IPS-15b (cell line): Measurements from ENCODE around the gene ZKSCAN3.
"Not testable (repeated sequence)": the region's sequence is repeated elsewhere in the genome, so short reads cannot be mapped to it uniquely, and the experiment has no call there.

Experiments
- H3K27me3 ChIP-seq: one replicate; pipeline ENCODE4 v1.6.1; 2013; ENCODE audit warnings: low read length; ENCODE audit not compliant: control insufficient read depth, insufficient read depth
- H3K36me3 ChIP-seq: one replicate; pipeline ENCODE4 v1.6.1; 2013; ENCODE audit warnings: low read length; ENCODE audit not compliant: control insufficient read depth, insufficient read depth
- H3K4me1 ChIP-seq: one replicate; pipeline ENCODE4 v1.6.1; 2013; ENCODE audit warnings: mild to moderate bottlenecking, low read length; ENCODE audit not compliant: control insufficient read depth, insufficient read depth
- H3K4me3 ChIP-seq: one replicate; pipeline ENCODE4 v1.5.1; 2013; ENCODE audit warnings: low read depth, low read length
- H3K9ac ChIP-seq: one replicate; pipeline ENCODE4 v1.6.1; 2013; ENCODE audit warnings: low read depth, mild to moderate bottlenecking, low read length
- H3K9me3 ChIP-seq: one replicate; pipeline ENCODE4 v1.6.1; 2013; ENCODE audit warnings: mild to moderate bottlenecking, low read length; ENCODE audit not compliant: control insufficient read depth, insufficient read depth

ZKSCAN3 gene

DNA sequence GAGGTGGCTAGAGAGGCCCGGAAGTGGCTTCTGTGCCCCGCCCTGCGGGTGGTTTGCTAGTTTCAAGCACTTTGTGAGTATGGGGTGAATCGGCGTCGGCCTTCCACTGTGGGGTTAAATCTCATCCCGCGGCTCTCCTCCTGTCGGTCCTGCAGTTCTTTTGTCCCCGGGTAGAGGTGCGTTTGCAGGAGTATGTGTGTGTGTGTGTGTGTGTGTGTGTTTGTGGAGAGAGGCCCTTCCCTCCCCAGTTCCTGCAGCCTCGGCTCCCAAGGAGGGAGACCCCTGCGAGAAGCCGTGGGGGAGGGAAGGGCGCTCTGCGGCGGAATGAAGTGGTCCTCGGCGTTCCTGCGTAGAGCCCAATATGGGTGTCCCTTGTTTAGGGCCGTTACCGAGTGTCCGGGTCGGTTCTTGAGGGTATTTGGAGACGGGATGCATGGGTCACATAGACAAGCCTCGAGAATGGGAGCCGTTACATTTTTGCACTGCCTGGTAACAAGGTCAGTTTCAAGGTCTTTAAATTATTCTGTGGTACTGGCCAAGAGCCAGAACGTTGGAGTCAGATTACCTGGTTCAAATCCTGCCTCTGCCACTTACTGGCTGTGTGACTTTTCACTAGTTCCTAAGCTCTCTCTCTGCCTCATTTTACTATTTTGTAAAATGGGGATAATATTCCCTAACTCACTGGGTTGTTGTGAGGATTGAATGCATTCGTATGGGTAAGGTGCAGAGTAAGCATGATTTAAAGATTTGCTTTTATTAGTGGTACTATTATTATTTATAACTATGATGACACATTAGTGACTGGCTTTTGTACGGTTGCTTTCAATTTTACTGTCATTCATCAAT is at the start of gene ZKSCAN3:
TSS of gene ZKSCAN3 (plus strand) at position 56 of the 846 bp plus-strand sequence. CDS start 9,640 bp downstream, outside the sequence.
- Histone ChIP-seq H3K4me3 (peak within 1 kb of the TSS; percentile 91), H3K9ac (peak within 1 kb of the TSS; percentile 86), H3K9me3 (no peaks in the 10 kb centered on the region), H3K36me3 (no peaks in the 10 kb centered on the region), H3K27me3 (peaks cover 9% of the 10 kb centered on the region), H3K4me1 (peaks cover 3% of the 10 kb centered on the region)

DNA sequence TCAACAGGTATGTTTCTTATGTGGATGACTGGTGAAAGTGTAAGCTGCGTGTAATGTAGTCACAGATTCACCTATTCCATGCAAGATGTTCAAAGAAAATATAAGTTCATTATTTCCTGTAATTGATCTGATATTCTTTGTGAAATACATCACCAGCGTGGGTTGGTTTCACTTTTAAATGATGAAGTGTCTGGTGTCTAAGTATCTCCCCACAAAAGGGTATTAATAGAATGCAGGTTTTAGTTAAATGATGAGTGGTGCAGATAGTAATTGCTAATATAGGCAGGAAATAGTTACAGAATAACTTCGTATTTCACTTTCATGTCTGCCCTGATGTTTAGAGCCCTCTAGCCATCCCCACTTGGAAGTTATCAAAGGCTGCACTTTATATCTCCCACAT is 46.2 kb upstream of the ZKSCAN3 start:
- no peaks in the 10 kb centered on the region for H3K27me3 ChIP-seq
- no peaks in the 10 kb centered on the region for H3K4me1 ChIP-seq
- no peak overlapping the region for H3K4me3 ChIP-seq
- no peak overlapping the region for H3K9ac ChIP-seq
- no peaks in the 10 kb centered on the region for H3K9me3 ChIP-seq
- peaks cover under 1% of the 10 kb centered on the region for H3K36me3 ChIP-seq

DNA sequence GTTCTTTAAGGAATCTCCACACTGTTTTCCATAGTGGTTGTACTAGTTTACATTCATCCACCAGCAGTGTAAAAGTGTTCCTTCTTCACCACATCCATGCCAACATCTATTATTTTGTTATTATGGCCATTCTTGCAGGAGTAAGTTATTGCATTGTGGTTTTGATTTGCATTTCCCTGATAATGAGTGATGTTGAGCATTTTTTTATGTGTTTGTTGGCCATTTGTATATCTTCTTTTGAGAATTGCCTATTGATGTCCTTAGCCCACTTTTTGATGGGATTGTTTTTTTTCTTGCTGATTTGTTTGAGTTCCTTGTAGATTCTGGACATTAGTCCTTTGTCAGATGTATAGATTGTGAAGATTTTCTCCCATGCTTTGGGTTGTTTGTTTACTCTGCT is 43.4 kb upstream of the ZKSCAN3 start:
- not testable (repeated sequence) for H3K27me3 ChIP-seq, H3K9me3 ChIP-seq, H3K9ac ChIP-seq, H3K4me1 ChIP-seq, H3K4me3 ChIP-seq, H3K36me3 ChIP-seq

DNA sequence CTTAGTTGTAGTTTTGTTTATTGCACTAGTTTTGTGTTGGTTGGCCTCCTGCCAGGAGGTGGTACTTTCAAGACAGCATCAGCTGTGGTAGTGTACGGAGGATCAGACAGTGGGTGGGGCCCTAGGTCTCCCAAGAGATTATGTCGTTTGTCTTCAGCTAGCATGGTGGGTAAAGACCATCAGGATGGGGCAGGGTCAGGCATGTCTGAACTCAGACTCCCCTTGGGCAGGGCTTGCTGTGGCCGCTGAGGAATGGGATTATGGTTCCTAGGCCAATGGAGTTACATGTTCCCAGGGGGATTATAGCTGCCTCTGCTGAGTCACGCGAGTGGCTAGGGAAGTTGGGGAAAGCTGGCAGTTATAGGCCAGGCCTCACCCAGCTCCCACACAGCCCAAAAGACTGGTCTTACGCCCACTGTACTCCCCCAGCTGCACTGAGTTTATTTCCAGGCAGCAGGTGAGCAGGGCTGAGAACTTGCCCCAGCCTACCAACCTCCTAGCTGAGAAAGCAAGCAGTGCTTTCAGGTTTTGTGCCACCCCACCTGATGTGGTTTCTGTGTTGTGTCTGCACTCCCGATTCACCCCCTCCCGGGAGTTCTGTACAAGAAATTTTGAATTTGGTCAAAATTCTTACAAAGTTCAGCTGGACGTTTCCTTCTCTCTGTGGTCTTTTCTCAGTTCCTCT is 38.5 kb upstream of the ZKSCAN3 start:
- no peak overlapping the region for H3K4me3 ChIP-seq
- no peak overlapping the region for H3K9ac ChIP-seq
- no peaks in the 10 kb centered on the region for H3K36me3 ChIP-seq

DNA sequence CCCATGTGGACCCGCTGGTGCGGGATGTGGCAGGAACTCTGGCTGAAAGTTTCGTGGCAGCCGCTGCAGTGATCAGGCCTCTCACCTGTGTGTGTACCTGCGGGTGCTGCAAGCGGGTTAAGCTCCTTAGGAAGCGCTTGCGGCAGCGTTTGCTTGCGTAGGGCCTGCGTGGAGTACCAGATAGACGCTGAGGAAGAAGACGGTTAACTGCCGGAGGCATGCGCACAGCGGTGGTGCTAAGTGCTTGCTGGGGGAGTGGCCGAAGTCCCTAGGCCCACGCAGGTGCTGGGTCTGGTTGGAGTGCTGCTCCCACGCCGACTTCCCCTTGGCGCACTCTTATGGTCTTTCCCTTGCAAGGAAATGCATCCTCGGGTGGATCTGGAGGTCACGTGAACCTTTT is 36.8 kb upstream of the ZKSCAN3 start:
- H3K9me3 ChIP-seq: no peaks in the 10 kb centered on the region
- peaks cover 3% of the 10 kb centered on the region for H3K4me1 ChIP-seq
- no peak overlapping the region for H3K9ac ChIP-seq
- no peak overlapping the region for H3K4me3 ChIP-seq
- no peaks in the 10 kb centered on the region for H3K27me3 ChIP-seq
- H3K36me3 ChIP-seq: no peaks in the 10 kb centered on the region

More for the DNA sequence above, 38.5 kb upstream of the ZKSCAN3 start:
- no peaks in the 10 kb centered on the region for H3K27me3 ChIP-seq
- H3K4me1 ChIP-seq: peaks cover 3% of the 10 kb centered on the region
- H3K9me3 ChIP-seq: no peaks in the 10 kb centered on the region

DNA sequence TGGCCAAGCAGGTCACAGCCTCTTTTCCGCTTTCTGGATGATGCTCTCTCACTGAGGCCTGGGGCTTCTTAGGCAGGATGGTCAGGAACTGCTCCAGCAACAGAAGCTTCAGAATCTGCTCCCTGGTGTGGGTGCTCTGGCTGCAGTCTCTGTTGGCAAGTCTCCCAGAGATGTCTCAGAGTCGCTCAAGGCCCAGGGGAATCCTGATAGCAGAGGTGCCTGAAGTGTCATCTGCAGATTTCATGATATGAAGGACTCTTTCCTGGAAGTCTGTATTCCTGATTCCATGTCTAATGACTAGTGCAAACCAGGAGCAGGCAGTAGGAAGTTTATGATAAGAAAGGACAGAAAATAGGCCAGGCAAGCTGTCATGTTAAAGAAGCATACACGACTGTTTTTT is 34.1 kb upstream of the ZKSCAN3 start:
- Histone ChIP-seq H3K9me3 (no peaks in the 10 kb centered on the region), H3K4me1 (no peaks in the 10 kb centered on the region), H3K4me3 (no peak overlapping the region), H3K27me3 (no peaks in the 10 kb centered on the region), H3K36me3 (no peaks in the 10 kb centered on the region), H3K9ac (no peak overlapping the region)

DNA sequence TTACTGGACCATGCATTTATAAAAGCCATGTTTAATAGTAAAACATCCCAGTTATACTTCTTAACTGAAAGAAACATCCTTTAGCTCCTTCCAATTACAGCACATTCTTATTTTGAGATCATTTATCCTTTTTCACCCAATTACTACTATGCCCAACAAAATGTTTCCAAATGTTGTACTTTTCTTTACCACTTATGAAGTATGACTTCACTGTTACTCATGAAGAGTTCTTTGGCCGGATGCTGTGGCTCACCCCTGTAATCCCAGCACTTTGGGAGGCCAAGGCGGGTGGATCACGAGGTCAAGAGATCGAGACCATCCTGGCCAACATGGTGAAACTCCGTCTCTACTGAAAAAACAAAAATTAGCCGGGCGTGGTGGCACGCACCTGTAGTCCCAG is 31.9 kb upstream of the ZKSCAN3 start:
- H3K9ac ChIP-seq, H3K9me3 ChIP-seq, H3K27me3 ChIP-seq, H3K36me3 ChIP-seq, H3K4me1 ChIP-seq, H3K4me3 ChIP-seq: not testable (repeated sequence)

DNA sequence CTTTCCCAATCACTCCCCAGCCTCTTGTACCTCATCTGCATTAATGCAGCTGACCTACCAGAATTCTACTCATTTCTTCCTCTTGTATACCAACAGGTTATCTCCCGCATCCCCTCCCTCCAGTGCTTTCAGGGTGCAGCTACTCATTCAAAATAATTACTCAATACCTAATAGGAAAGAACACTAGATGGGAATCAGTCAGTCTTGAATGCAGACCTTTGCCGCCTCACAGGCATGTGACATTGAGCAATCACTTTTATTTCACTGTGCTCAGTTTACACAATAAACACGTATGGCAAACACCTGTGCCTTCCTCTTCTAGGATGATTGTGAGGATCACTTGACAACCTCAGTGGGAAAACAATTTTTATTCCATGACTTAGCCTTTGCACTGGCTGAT is 27.1 kb upstream of the ZKSCAN3 start:
- Histone ChIP-seq H3K9ac (no peak overlapping the region), H3K9me3 (peaks cover 17% of the 10 kb centered on the region), H3K36me3 (peaks cover 10% of the 10 kb centered on the region), H3K4me3 (no peak overlapping the region), H3K27me3 (no peaks in the 10 kb centered on the region), H3K4me1 (no peaks in the 10 kb centered on the region)

DNA sequence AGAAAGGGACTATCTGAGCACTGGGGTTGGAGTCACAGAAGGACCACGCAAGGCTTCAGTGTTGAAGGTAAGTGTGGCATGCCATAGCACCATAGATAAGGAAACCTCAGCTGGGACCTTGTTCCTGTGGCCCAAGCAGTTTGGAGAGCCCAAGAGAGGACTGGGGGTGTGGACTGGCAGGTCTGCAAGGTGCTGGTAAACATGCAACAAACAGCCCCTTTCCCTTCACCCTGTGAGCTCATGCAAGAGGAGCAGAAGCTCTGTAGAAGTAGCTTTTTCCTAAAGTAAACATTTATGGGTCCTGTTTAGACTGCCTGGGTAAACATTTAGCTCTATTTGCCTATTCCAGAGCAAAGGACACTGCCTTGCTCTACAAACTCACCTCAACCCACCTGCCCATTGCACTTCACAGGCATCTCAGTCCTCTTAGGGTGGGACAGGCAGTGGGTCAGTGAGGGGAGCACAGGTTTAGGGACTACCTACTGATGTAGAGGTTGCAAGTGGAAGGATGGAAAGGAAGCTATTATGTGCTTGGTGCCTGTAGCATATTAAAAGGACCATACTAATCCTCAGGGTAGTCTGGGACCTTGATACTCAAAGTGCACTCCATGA is 25.8 kb upstream of the ZKSCAN3 start:
- peaks cover 10% of the 10 kb centered on the region for H3K36me3 ChIP-seq
- H3K4me1 ChIP-seq: no peaks in the 10 kb centered on the region
- no peak overlapping the region for H3K9ac ChIP-seq
- H3K27me3 ChIP-seq: no peaks in the 10 kb centered on the region
- H3K9me3 ChIP-seq: peaks cover 17% of the 10 kb centered on the region
- H3K4me3 ChIP-seq: no peak overlapping the region

DNA sequence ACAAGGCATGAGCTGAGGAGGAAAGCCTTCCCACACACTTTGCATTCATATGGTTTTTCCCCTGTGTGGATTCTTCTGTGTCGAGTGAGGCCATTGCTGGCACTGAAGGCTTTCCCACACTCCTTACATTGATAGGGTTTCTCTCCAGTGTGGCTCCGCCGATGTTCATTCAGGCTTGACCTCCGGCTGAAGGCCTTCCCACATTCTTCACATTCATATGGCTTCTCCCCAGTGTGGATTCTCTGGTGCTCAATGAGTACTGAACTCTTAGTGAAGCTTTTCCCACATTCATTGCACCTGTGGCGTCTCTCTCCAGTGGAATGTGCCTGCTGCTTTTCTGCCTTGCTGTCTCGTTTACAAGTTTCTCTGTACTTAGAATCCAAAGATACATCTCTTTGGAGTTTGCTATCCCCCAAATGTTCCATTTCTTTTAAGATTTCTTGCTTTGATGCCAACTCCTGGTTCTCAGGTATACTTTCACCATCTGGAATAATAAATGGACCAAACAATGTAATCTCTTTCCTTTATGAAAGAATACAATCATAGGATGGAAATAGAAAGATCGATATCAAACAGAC is 23.3 kb upstream of the ZKSCAN3 start:
- Histone ChIP-seq H3K4me1 (no peaks in the 10 kb centered on the region), H3K9ac (no peak overlapping the region), H3K4me3 (no peak overlapping the region), H3K9me3 (peaks cover 17% of the 10 kb centered on the region), H3K27me3 (no peaks in the 10 kb centered on the region), H3K36me3 (peaks cover 12% of the 10 kb centered on the region)

DNA sequence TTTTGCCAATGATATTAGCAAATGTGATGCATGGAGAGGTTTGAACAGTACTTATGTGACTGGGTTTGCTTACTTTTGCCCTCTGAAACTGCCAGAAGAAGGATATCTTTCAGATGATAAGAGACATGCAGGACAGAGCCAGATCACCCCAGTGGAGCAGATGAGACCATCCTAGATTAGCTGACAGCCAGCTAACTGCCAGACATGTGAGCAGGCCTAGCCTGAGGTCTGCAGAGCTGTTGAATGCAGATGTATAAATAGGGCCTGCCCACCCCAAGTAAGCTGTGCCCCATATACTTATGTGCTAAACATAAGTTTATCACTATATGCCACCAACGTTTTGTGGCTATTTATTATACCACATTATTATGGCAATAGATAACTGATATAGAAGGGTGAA is 19.7 kb upstream of the ZKSCAN3 start:
- H3K4me3 ChIP-seq: no peak overlapping the region
- peaks cover 17% of the 10 kb centered on the region for H3K9me3 ChIP-seq
- H3K27me3 ChIP-seq: no peaks in the 10 kb centered on the region
- peaks cover 4% of the 10 kb centered on the region for H3K4me1 ChIP-seq
- peaks cover 12% of the 10 kb centered on the region for H3K36me3 ChIP-seq
- no peak overlapping the region for H3K9ac ChIP-seq
